ENCODE measurements around the gene CAPN14. TPM values are rescaled to one million over a fixed set of nuclear protein-coding genes. Genes with fewer than 3 reads are reported as not detected.

The CAPN14 gene
- total RNA-seq, 1 experiment from 2014 or later, result not detected

- no peaks in the 10 kb centered on the region for H3K79me2 ChIP-seq (ENCODE audit: insufficient read depth, low read length)
- RAD21 ChIA-PET (ENCODE audit: low non-redundant PET in 1 of 2, low total read pairs in 2 of 2, uncharacterized antibody in 2 of 2, unreplicated experiment in 2 of 2), result no interaction called here
- H3K27ac ChIP-seq (ENCODE audit: low read depth, low read length), result no peak overlapping the region
- POLR2A ChIA-PET, result no interaction called here
- no peaks in the 10 kb centered on the region for H3K9me2 ChIP-seq (ENCODE audit: insufficient read depth)
- no peaks in the 10 kb centered on the region for H3K36me3 ChIP-seq (ENCODE audit: control insufficient read depth in 1 of 2, insufficient read depth in 2 of 2, low read length in 2 of 2)
- ATAC-seq (no peak), DNase-seq (ENCODE audit: low read depth, low spot score) (no peak)
- peaks cover 8% of the 10 kb centered on the region; the same call in 1 of the 2 replicates for H3K27me3 ChIP-seq (ENCODE audit: insufficient read depth, low read length)
- TF ChIP-seq, protein P1, sequence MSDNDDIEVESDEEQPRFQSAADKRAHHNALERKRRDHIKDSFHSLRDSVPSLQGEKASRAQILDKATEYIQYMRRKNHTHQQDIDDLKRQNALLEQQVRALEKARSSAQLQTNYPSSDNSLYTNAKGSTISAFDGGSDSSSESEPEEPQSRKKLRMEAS (IDR thresholded peaks at IDR 0.05), result no peak
- TF ChIP-seq EZH2 (IDR thresholded peaks at IDR 0.05) (no peak), SIN3A (IDR thresholded peaks at IDR 0.05; ENCODE audit: low read depth) (no peak), ELF1 (IDR thresholded peaks at IDR 0.05; ENCODE audit: borderline replicate concordance, low read depth) (no peak), POLR2A (IDR thresholded peaks at IDR 0.05; ENCODE audit: borderline replicate concordance, extremely low read depth, insufficient read depth, insufficient read length) (no peak), SRF (IDR thresholded peaks at IDR 0.05; ENCODE audit: low read depth) (no peak), JUND (IDR thresholded peaks at IDR 0.05) (no peak), CEBPB (IDR thresholded peaks at IDR 0.05; ENCODE audit: low read depth) (no peak)
- H2AFZ ChIP-seq (ENCODE audit: low read depth, low read length, poor library complexity, severe bottlenecking), result no peak overlapping the region
- no peaks in the 10 kb centered on the region for H4K20me1 ChIP-seq (ENCODE audit: insufficient read depth)
- no peak overlapping the region for H3K4me3 ChIP-seq (replicated peaks in 1 of 2; ENCODE audit: low read depth in 1 of 2, low read length in 2 of 2)
- CTCF ChIA-PET, result no interaction called here
- BruUV-seq (replicated peaks), result no TSS peak
- H3K9me3 ChIP-seq (ENCODE audit: control insufficient read depth in 1 of 2, insufficient read depth in 1 of 2, low read depth in 1 of 2, low read length in 2 of 2), result no peaks in the 10 kb centered on the region
- H3K4me1 ChIP-seq (ENCODE audit: control insufficient read depth in 1 of 2, insufficient read depth in 2 of 2, low read length in 2 of 2), result no peaks in the 10 kb centered on the region
- intact Hi-C loops (cut with micrococcal nuclease), result no loop called here
- H3K9ac ChIP-seq (ENCODE audit: low read length), result no peak overlapping the region
- H3K4me2 ChIP-seq (ENCODE audit: low read length), result no peak overlapping the region
These were observed 9.1 kb downstream of the CAPN14 start for GRCh38 chr2:31208240-31208639.

GRCh38 chr2:31207790-31208189 lies 9.5 kb downstream of the CAPN14 start:
- Histone ChIP-seq H3K79me2 (ENCODE audit: insufficient read depth, low read length) (no peaks in the 10 kb centered on the region), H3K9me2 (ENCODE audit: insufficient read depth) (no peaks in the 10 kb centered on the region), H3K4me3 (replicated peaks in 1 of 2; ENCODE audit: low read depth in 1 of 2, low read length in 2 of 2) (no peak overlapping the region), H3K36me3 (ENCODE audit: control insufficient read depth in 1 of 2, insufficient read depth in 2 of 2, low read length in 2 of 2) (no peaks in the 10 kb centered on the region), H2AFZ (ENCODE audit: low read depth, low read length, poor library complexity, severe bottlenecking) (no peak overlapping the region), H3K4me2 (ENCODE audit: low read length) (no peak overlapping the region), H3K27ac (ENCODE audit: low read depth, low read length) (no peak overlapping the region), H3K9ac (ENCODE audit: low read length) (no peak overlapping the region), H4K20me1 (ENCODE audit: insufficient read depth) (no peaks in the 10 kb centered on the region), H3K9me3 (ENCODE audit: control insufficient read depth in 1 of 2, insufficient read depth in 1 of 2, low read depth in 1 of 2, low read length in 2 of 2) (no peaks in the 10 kb centered on the region), H3K27me3 (ENCODE audit: insufficient read depth, low read length) (peaks cover 9% of the 10 kb centered on the region; the same call in 1 of the 2 replicates), H3K4me1 (ENCODE audit: control insufficient read depth in 1 of 2, insufficient read depth in 2 of 2, low read length in 2 of 2) (no peaks in the 10 kb centered on the region)
- TF ChIP-seq EZH2 (IDR thresholded peaks at IDR 0.05) (no peak), SRF (IDR thresholded peaks at IDR 0.05; ENCODE audit: low read depth) (no peak), ZFX (IDR thresholded peaks at IDR 0.05) (no peak)
- DNase-seq (ENCODE audit: low read depth, low spot score), result no peak
- intact Hi-C loops (cut with micrococcal nuclease), result no loop called here
- POLR2A ChIA-PET, result no interaction called here
- CTCF ChIA-PET, result no interaction called here
- no TSS peak for BruUV-seq (replicated peaks)
- no peak for ATAC-seq
- RAD21 ChIA-PET (ENCODE audit: low non-redundant PET in 1 of 2, low total read pairs in 2 of 2, uncharacterized antibody in 2 of 2, unreplicated experiment in 2 of 2), result no interaction called here
